OCI-LY7 (cell line): Measurements from ENCODE around the gene PWWP2A. TPM values are rescaled to one million over a fixed set of nuclear protein-coding genes. Genes with fewer than 3 reads are reported as not detected.

Source experiments
- BruUV-seq: library from RNA; stranded (reverse); fragments of 400-500 nt; replicated peaks from 2 replicates; lab custom pipeline; 2021; lab: Mats Ljungman, UMichigan
- CTCF ChIA-PET: fragments of 300-600 bp; sonication (Branson Sonifier 250); formaldehyde crosslinking; loops from one replicate; lab custom pipeline; 2022; ENCODE audit warnings: antibody characterized with exemption; ENCODE audit not compliant: unreplicated experiment; lab: Charles Lee
- POLR2A ChIA-PET: fragments of 300-600 bp; sonication (Branson Sonifier 250); formaldehyde crosslinking; loops from one replicate; lab custom pipeline; 2022; ENCODE audit warnings: antibody characterized with exemption; lab: Charles Lee
- DNase-seq: peaks from one replicate; pipeline ENCODE4 v3.0.0-alpha.2; 2015; ENCODE audit warnings: low spot score
- H2AFZ ChIP-seq: fragments of 200-600 bp; sonication (generic), shearing (Covaris generic); 2 replicates; pipeline ENCODE4 v1.6.1; 2014; ENCODE audit warnings: mild to moderate bottlenecking, antibody characterized with exemption, low read length, moderate library complexity
- H3K27ac ChIP-seq: fragments of 200-600 bp; sonication (generic); 2 replicates; pipeline ENCODE4 v1.5.1; 2014; ENCODE audit warnings: mixed run types, low read depth, mild to moderate bottlenecking, moderate library complexity, low read length, inconsistent platforms; ENCODE audit not compliant: poor library complexity, severe bottlenecking
- H3K36me3 ChIP-seq: fragments of 200-600 bp; sonication (generic); 2 replicates; pipeline ENCODE4 v1.6.1; 2014; ENCODE audit warnings: mild to moderate bottlenecking, antibody characterized with exemption, low read length, moderate library complexity, mixed read lengths; ENCODE audit not compliant: insufficient read depth
- H3K4me1 ChIP-seq: fragments of 200-600 bp; sonication (generic); 2 replicates; pipeline ENCODE4 v1.5.1; 2014; ENCODE audit warnings: mild to moderate bottlenecking, low read length; ENCODE audit not compliant: insufficient read depth, poor library complexity, severe bottlenecking
- H3K4me2 ChIP-seq: fragments of 200-600 bp; sonication (generic); 2 replicates; pipeline ENCODE4 v1.6.1; 2014; ENCODE audit warnings: mild to moderate bottlenecking, low read length
- H3K4me3 ChIP-seq: fragments of 200-600 bp; sonication (generic); 2 replicates; pipeline ENCODE4 v1.5.1; 2014; ENCODE audit warnings: mild to moderate bottlenecking, low read depth, low read length; ENCODE audit not compliant: poor library complexity, severe bottlenecking
- H3K79me2 ChIP-seq: fragments of 200-600 bp; sonication (generic); 2 replicates; pipeline ENCODE4 v1.6.1; 2016; ENCODE audit warnings: low read depth, mild to moderate bottlenecking, low read length, moderate library complexity, mixed read lengths; ENCODE audit not compliant: insufficient read depth
- H3K9me2 ChIP-seq: fragments of 200-600 bp; sonication (generic); 2 replicates; pipeline ENCODE4 v1.6.1; 2016; ENCODE audit warnings: mild to moderate bottlenecking, low read length, mixed read lengths; ENCODE audit not compliant: insufficient read depth
- H3K9me3 ChIP-seq: fragments of 200-600 bp; sonication (generic); 2 replicates; pipeline ENCODE4 v1.6.1; 2014; ENCODE audit warnings: mild to moderate bottlenecking, mixed run types, low read length, mixed read lengths
- H4K20me1 ChIP-seq: fragments of 200-600 bp; sonication (generic); 2 replicates; pipeline ENCODE4 v1.6.1; 2014; ENCODE audit warnings: mild to moderate bottlenecking, antibody characterized with exemption, low read length, moderate library complexity, mixed read lengths; ENCODE audit not compliant: insufficient read depth
- CTCF ChIP-seq: fragments of 200-600 bp; sonication (generic); conservative IDR thresholded peaks from 2 replicates; pipeline ENCODE4 v1.5.1; 2014; ENCODE audit warnings: mild to moderate bottlenecking, antibody characterized with exemption, low read length, moderate library complexity, mixed read lengths
- EZH2phosphoT487 ChIP-seq: fragments of 200-600 bp; sonication (generic); IDR thresholded peaks from 2 replicates; pipeline ENCODE4 v1.6.1; 2018; ENCODE audit warnings: low read depth, borderline replicate concordance, mild to moderate bottlenecking, mixed run types, antibody characterized with exemption, low read length, moderate library complexity, mixed read lengths
- intact Hi-C: fragments of 100-400 bp; cut with micrococcal nuclease; formaldehyde crosslinking; loops from one replicate; pipeline ENCODE4 v1.10.0; 2022; ENCODE audit not compliant: unreplicated experiment
- total RNA-seq, 2 experiments: library from RNA; depleted of rRNA in 1 of 2; stranded (reverse); fragments of >200 nt in 1 of 2; shearing (Covaris generic) in 1 of 2; gene quantifications; 2 replicates each; pipeline ENCODE4 v1.2.3, GENCODE V29; 2014 to 2022

The PWWP2A gene
- total RNA-seq, 2 experiments from 2014 or later, result 28.3 to 28.4 TPM

- H3K4me2 ChIP-seq, result no peak overlapping the region
- intact Hi-C loops, result no loop called here
Measured at GRCh38 chr5:160054047-160054446, 65.2 kb downstream of the PWWP2A start.

DNA sequence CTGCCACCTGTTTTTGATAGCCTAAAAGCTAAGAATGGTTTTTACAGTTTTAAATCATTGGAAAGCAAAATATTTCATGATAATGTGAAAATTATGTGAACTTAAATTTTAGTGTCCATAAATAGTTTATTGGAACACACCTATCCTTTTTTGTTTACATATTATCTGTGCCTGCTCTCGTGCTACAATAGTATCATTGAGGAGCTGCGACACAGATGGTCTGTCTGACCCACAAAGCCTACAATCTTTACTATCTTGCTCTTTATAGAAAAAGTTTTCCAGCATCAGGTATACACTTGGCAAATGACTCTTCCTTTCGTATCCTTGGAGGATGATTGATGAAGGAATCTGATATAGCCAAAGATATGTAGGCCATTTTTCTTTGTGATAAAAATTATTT, 70.2 kb downstream of the PWWP2A start:
- no peak for DNase-seq
- no peaks in the 10 kb centered on the region for H4K20me1 ChIP-seq
- ChIA-PET CTCF (no interaction called here), POLR2A (interaction anchor here (1.0 to 1.1 kb wide), 2 partner anchors 10 to 321 kb away, joined by 3 read pairs; no protein-coding TSS in a partner anchor)
- no peak overlapping the region for H2AFZ ChIP-seq
- no peak overlapping the region for H3K27ac ChIP-seq
- H3K9me3 ChIP-seq, result no peaks in the 10 kb centered on the region
- H3K79me2 ChIP-seq, result no peaks in the 10 kb centered on the region
- intact Hi-C loops, result no loop called here
- no peaks in the 10 kb centered on the region for H3K9me2 ChIP-seq
- no peaks in the 10 kb centered on the region for H3K4me1 ChIP-seq
- peaks cover 52% of the 10 kb centered on the region for H3K36me3 ChIP-seq
- BruUV-seq, result no TSS peak
- H3K4me3 ChIP-seq, result no peak overlapping the region
- TF ChIP-seq EZH2phosphoT487 (no peak), CTCF (no peak)
- H3K4me2 ChIP-seq, result no peak overlapping the region

More at GRCh38 chr5:160054047-160054446, 65.2 kb downstream of the PWWP2A start:
- DNase-seq, result no peak
- ChIA-PET CTCF (interaction anchor here (0.9 kb wide), 1 partner anchor 20 kb away, joined by 3 read pairs; no protein-coding TSS in a partner anchor), POLR2A (interaction anchor here (1.0 kb wide), 2 partner anchors 32 to 59 kb away, joined by 5 read pairs; no protein-coding TSS in a partner anchor)
- no peak overlapping the region for H3K4me3 ChIP-seq
- H4K20me1 ChIP-seq, result no peaks in the 10 kb centered on the region
- no peak overlapping the region for H3K27ac ChIP-seq
- H3K4me1 ChIP-seq, result no peaks in the 10 kb centered on the region
- H3K36me3 ChIP-seq, result peaks cover 76% of the 10 kb centered on the region
- BruUV-seq, result no TSS peak
- no peak overlapping the region for H2AFZ ChIP-seq
- H3K9me3 ChIP-seq, result no peaks in the 10 kb centered on the region
- no peak for TF ChIP-seq CTCF
- no peaks in the 10 kb centered on the region for H3K79me2 ChIP-seq
- no peaks in the 10 kb centered on the region for H3K9me2 ChIP-seq

DNA sequence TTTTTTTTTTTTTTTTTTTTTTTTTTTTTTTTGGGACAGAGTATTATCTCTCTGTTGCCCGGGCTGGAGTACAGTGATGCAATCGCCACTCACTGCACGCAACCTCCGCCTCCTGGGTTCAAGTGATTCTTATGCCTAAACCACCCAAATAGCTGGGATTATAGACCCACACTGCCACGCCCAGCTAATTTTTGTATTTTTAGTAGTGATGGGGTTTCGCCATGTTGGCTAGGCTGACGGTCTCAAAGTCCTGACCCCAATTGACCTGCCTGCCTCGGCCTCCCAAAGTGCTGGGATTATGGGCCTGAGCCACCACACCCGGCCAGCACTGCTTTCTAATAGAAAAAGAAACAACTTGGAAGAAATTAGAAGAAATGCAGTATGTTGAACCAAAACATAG, 71.1 kb downstream of the PWWP2A start:
- TF ChIP-seq EZH2phosphoT487 (no peak), CTCF (no peak)
- Histone ChIP-seq H3K79me2 (no peaks in the 10 kb centered on the region), H3K9me2 (no peaks in the 10 kb centered on the region), H3K4me2 (no peak overlapping the region), H3K4me3 (no peak overlapping the region), H4K20me1 (no peaks in the 10 kb centered on the region), H3K9me3 (no peaks in the 10 kb centered on the region), H3K4me1 (no peaks in the 10 kb centered on the region), H3K36me3 (peaks cover 48% of the 10 kb centered on the region), H2AFZ (no peak overlapping the region), H3K27ac (no peak overlapping the region)
- ChIA-PET POLR2A (no interaction called here), CTCF (no interaction called here)
- intact Hi-C loops, result no loop called here
- no TSS peak for BruUV-seq
- DNase-seq, result no peak
